ENCODE results near the gene BAZ2B.

DNA sequence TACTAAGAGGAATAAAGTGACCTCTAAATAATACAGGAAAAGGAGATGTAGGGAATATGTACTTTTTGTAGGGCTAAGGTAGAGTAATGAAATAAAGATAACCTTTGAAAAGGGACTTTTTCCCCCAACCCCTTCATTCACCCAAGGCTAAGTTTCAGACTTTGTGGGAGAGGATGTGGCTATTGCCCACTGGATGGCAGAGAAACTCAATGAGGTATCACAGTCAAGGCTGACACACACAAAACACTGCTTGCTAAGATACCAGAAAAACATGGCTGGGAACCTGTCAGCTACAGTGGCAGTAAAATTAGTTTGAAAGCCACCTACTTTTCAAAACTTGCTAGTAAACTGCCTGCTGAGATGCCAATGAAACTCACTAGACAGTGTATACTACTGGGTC lies 171.0 kb downstream of the BAZ2B start:
- TF ChIP-seq, protein P1, sequence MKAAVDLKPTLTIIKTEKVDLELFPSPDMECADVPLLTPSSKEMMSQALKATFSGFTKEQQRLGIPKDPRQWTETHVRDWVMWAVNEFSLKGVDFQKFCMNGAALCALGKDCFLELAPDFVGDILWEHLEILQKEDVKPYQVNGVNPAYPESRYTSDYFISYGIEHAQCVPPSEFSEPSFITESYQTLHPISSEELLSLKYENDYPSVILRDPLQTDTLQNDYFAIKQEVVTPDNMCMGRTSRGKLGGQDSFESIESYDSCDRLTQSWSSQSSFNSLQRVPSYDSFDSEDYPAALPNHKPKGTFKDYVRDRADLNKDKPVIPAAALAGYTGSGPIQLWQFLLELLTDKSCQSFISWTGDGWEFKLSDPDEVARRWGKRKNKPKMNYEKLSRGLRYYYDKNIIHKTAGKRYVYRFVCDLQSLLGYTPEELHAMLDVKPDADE (IDR thresholded peaks at IDR 0.05), result no peak
- TF ChIP-seq, protein P2, sequence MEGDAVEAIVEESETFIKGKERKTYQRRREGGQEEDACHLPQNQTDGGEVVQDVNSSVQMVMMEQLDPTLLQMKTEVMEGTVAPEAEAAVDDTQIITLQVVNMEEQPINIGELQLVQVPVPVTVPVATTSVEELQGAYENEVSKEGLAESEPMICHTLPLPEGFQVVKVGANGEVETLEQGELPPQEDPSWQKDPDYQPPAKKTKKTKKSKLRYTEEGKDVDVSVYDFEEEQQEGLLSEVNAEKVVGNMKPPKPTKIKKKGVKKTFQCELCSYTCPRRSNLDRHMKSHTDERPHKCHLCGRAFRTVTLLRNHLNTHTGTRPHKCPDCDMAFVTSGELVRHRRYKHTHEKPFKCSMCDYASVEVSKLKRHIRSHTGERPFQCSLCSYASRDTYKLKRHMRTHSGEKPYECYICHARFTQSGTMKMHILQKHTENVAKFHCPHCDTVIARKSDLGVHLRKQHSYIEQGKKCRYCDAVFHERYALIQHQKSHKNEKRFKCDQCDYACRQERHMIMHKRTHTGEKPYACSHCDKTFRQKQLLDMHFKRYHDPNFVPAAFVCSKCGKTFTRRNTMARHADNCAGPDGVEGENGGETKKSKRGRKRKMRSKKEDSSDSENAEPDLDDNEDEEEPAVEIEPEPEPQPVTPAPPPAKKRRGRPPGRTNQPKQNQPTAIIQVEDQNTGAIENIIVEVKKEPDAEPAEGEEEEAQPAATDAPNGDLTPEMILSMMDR (conservative IDR thresholded peaks at IDR 0.05; ENCODE audit: low read depth in 2 of 2), result 0 out of 4 replicates have a peak, but pooled peaks of 1 of the 2 experiments have one; percentile 1
- no peak for TF ChIP-seq EZH2phosphoT487 (IDR thresholded peaks at IDR 0.05; ENCODE audit: unreplicated experiment)

All from GM23338 (cell line).